Progenitor cell of endocrine pancreas (in vitro differentiated cells): ENCODE measurements around the gene SEL1L. TPM values are rescaled to one million over a fixed set of nuclear protein-coding genes. Genes with fewer than 3 reads are reported as not detected.
A peak's percentile ranks its signal among the peaks of the same experiment; 100 is the strongest.

Source experiments
- DNase-seq: peaks from one replicate; pipeline ENCODE4 v3.0.0; 2021; ENCODE audit warnings: low spot score; ENCODE audit not compliant: unreplicated experiment
- H3K27ac Mint-ChIP-seq: 2 replicates; pipeline ENCODE4 v1.8.0; 2021; ENCODE audit warnings: mild to moderate bottlenecking, moderate library complexity, mixed read lengths
- H3K27me3 Mint-ChIP-seq: 2 replicates; pipeline ENCODE4 v1.8.0; 2021; ENCODE audit warnings: mixed read lengths
- H3K36me3 Mint-ChIP-seq: 2 replicates; pipeline ENCODE4 v1.8.0; 2022; ENCODE audit warnings: mixed read lengths; ENCODE audit not compliant: insufficient read depth
- H3K4me1 Mint-ChIP-seq: 2 replicates; pipeline ENCODE4 v1.8.0; 2021; ENCODE audit warnings: low read depth, mixed read lengths
- H3K4me3 Mint-ChIP-seq: 2 replicates; pipeline ENCODE4 v1.8.0; 2021; ENCODE audit warnings: low read depth, mild to moderate bottlenecking, moderate library complexity, mixed read lengths
- H3K9me3 Mint-ChIP-seq: 2 replicates; pipeline ENCODE4 v1.8.0; 2021; ENCODE audit warnings: low read depth, mixed read lengths
- total RNA-seq: library from RNA; stranded (reverse); gene quantifications from 2 replicates; pipeline ENCODE4 v1.2.1, GENCODE V29; 2021
- TF ChIP-seq, protein P1 (sequence below): fragments of 200-600 bp; sonication (generic); IDR thresholded peaks from one replicate; pipeline ENCODE4 v1.5.0; 2021; ENCODE audit warnings: antibody characterized with exemption, mild to moderate bottlenecking; ENCODE audit not compliant: unreplicated experiment

Gene SEL1L
- total RNA-seq, 1 donor from 2014 or later = 68.3 TPM

DNA sequence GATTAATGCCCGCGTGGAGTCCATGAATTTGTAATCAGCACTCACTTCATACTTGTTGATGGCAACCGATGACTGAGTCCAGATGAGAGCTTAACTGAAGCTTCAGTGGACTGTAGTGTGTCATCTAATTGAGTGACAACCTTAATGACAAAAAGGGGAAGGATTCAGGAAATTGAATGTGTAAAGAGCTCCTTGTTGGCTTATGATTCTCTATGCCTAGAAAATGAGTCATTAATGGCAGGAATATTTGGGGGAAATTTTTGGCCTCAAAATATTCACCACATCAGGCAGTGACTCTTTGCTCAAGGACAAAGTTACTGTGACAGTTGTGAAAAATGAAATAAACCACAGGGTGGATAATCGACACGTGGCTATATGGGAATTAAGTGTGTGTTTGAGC, 78.3 kb downstream of the SEL1L start:
- H3K4me1 Mint-ChIP-seq = peaks cover 7% of the 10 kb centered on the region
- H3K27me3 Mint-ChIP-seq = no peaks in the 10 kb centered on the region
- no peak for DNase-seq
- no peaks in the 10 kb centered on the region for H3K9me3 Mint-ChIP-seq
- H3K27ac Mint-ChIP-seq = no peak overlapping the region
- H3K4me3 Mint-ChIP-seq = no peak overlapping the region
- TF ChIP-seq, protein P1, sequence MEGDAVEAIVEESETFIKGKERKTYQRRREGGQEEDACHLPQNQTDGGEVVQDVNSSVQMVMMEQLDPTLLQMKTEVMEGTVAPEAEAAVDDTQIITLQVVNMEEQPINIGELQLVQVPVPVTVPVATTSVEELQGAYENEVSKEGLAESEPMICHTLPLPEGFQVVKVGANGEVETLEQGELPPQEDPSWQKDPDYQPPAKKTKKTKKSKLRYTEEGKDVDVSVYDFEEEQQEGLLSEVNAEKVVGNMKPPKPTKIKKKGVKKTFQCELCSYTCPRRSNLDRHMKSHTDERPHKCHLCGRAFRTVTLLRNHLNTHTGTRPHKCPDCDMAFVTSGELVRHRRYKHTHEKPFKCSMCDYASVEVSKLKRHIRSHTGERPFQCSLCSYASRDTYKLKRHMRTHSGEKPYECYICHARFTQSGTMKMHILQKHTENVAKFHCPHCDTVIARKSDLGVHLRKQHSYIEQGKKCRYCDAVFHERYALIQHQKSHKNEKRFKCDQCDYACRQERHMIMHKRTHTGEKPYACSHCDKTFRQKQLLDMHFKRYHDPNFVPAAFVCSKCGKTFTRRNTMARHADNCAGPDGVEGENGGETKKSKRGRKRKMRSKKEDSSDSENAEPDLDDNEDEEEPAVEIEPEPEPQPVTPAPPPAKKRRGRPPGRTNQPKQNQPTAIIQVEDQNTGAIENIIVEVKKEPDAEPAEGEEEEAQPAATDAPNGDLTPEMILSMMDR = no peak
- H3K36me3 Mint-ChIP-seq = no peaks in the 10 kb centered on the region

DNA sequence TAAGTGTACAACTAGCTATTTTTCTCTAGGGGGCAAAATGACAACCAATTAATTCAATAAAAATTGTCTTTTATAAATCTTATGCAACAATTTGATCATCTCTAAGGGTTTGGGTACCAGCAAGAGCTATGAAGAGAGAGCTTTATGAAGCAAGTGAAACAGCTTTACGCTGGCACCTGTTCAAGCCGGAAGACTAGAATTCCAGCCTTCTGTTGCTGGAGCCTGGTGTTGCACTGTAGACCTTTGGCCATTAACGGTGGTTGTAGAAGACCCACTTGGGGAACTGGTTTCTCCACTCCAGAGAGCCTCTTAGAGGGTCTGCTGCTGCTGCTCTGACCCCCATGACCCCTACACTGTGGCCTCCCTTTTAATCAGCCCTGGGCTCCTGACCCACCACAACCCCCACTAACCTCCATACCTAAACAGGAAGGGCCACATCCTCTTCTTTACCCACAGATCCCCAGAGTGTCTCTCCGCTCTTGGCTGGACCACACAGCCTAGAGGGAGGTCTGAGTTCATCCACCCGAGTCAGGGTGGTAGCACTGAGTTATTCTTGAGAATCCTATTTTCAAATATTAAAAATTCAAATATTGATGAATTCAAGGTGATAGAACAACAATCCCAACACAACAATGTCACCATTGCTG, 79.0 kb downstream of the SEL1L start:
- H3K9me3 Mint-ChIP-seq = no peaks in the 10 kb centered on the region
- H3K27ac Mint-ChIP-seq = no peak overlapping the region
- DNase-seq = no peak
- no peaks in the 10 kb centered on the region for H3K36me3 Mint-ChIP-seq
- peaks cover 8% of the 10 kb centered on the region for H3K4me1 Mint-ChIP-seq
- no peak overlapping the region for H3K4me3 Mint-ChIP-seq
- H3K27me3 Mint-ChIP-seq = no peaks in the 10 kb centered on the region
- TF ChIP-seq, protein P1 = no peak

DNA sequence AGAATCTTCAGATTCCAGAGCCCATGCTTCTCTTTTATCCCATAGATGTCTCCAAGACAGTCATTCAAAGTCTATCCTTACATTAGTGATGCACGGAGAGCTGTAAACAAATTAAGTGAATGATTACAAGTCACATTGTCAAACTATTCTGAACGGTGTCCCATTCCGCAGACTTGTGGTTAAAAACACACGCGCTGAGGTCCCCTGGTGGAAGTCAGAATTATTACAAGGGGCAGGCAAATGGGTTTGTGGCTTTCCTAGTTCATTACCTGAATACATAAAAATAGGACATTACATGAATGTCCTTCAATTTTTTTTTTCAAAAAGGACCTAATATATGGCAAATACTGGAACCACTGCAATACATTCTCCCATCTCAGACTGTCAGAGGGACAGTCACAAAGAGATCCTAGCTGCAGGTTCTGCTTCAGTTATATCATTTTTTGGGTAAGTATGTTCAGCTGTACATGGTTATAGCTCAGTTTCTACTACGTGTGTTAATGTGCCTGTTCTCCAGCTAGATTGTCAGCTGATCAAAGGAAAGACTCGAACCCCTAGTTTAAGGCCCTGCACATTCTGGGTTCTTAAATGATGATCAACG, 80.4 kb downstream of the SEL1L start:
- Mint-ChIP-seq H3K36me3 (no peaks in the 10 kb centered on the region), H3K27ac (no peak overlapping the region), H3K27me3 (peaks cover 6% of the 10 kb centered on the region), H3K4me3 (no peak overlapping the region), H3K4me1 (peaks cover 17% of the 10 kb centered on the region), H3K9me3 (no peaks in the 10 kb centered on the region)
- TF ChIP-seq, protein P1 = peak; percentile 78
- peak; percentile 23 for DNase-seq

DNA sequence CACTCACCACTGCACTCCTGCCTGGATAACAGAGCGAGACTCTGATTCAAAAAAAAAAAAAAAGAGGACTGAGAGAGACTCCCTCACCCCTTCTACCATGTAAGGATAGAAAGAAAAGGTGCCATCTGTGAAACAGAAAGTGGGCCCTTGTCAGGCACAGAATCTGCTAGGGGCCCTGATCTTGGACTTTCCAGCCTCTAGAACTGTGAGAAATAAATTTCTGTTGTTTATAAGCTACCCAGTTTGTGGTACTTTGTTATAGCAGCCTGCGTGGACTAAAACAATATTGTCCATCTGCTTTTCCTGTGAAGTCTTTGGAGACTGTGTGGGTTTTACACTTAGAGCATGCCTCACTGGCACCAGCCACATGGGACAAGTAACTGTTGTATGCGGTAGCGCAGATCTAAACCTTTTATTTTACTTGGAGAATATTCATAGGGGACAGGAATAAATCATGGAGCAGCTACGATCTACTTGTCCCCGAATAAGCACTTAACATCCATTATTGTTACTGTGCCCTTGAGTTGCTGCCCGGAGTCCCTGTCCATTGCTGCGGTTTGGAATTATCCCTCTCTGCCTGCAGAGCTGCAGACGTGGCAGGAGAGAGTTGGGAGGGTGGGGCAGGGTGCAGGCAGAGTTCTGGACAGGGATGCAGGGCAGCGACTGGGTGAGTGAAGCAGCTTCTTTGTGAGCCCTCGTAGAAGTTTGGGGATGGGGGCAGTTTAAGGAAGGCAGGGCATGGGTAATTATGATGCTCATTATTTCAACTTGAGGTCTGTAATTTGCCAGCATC, 81.1 kb downstream of the SEL1L start:
- Mint-ChIP-seq H3K36me3 (no peaks in the 10 kb centered on the region), H3K4me1 (peaks cover 17% of the 10 kb centered on the region), H3K27me3 (peaks cover 6% of the 10 kb centered on the region), H3K4me3 (no peak overlapping the region), H3K9me3 (no peaks in the 10 kb centered on the region), H3K27ac (no peak overlapping the region)
- DNase-seq = no peak
- TF ChIP-seq, protein P1 = no peak

DNA sequence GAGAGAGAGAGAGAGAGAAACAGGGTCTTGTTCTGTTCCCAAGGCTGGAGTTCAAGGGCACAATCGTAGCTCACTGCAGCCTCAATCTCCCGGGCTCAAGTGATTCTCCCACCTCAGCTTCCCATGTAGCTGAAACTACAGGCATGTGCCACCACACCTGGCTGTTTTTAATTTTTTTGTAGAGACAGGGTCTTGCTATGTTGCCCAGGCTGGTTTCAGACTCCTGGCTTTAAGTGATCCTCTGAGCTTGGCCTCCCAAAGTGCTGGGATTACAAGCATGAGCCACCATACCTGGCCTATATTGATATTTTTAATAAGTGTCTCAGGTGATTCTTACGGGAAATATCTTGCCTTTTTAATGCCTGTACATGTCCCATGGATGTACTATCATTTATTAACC, 82.7 kb downstream of the SEL1L start:
- no peaks in the 10 kb centered on the region for H3K9me3 Mint-ChIP-seq
- H3K27ac Mint-ChIP-seq = peak overlapping the region; percentile 35

More for the DNA sequence above, 82.7 kb downstream of the SEL1L start:
- TF ChIP-seq, protein P1 = no peak
- Mint-ChIP-seq H3K4me3 (no peak overlapping the region), H3K27me3 (peaks cover 6% of the 10 kb centered on the region), H3K36me3 (no peaks in the 10 kb centered on the region), H3K4me1 (peaks cover 17% of the 10 kb centered on the region)
- DNase-seq = no peak
